Activated CD8-positive, alpha-beta memory T cell treated with anti-CD3 and anti-CD28 coated beads, Interleukin-2, amount 10 ng/mL, durations not matched to agents 7 days and 5 days (primary cell): ENCODE measurements around the gene KCNJ15. TPM values are rescaled to one million over a fixed set of nuclear protein-coding genes. Genes with fewer than 3 reads are reported as not detected.

Source experiments
- ATAC-seq: fragments of 150-1000 bp; cut with Tn5 transposase; one replicate; pipeline ENCODE4 v1.10.0; 2021; ENCODE audit warnings: moderate library complexity
- CTCF ChIA-PET: fragments of 350-600 bp; sonication (Branson Sonifier 250); formaldehyde crosslinking; loops from one replicate; lab custom pipeline; 2021; ENCODE audit warnings: antibody characterized with exemption; lab: Charles Lee
- DNase-seq: peaks from one replicate; pipeline ENCODE4 v3.0.0-alpha.2; 2020
- H3K27ac Mint-ChIP-seq: one replicate; pipeline ENCODE4 v1.8.0; 2021; ENCODE audit warnings: mild to moderate bottlenecking, mixed read lengths
- H3K27me3 Mint-ChIP-seq: one replicate; pipeline ENCODE4 v1.8.0; 2021; ENCODE audit warnings: mixed read lengths
- H3K36me3 Mint-ChIP-seq: one replicate; pipeline ENCODE4 v1.8.0; 2021; ENCODE audit warnings: mild to moderate bottlenecking, mixed read lengths
- H3K4me1 Mint-ChIP-seq: one replicate; pipeline ENCODE4 v1.8.0; 2021; ENCODE audit warnings: mixed read lengths
- H3K4me3 Mint-ChIP-seq: one replicate; pipeline ENCODE4 v1.8.0; 2021; ENCODE audit warnings: mild to moderate bottlenecking, moderate library complexity, mixed read lengths
- H3K9me3 Mint-ChIP-seq: one replicate; pipeline ENCODE4 v1.8.0; 2022; ENCODE audit warnings: low read depth, mixed read lengths
- total RNA-seq, 2 experiments: library from RNA; stranded (reverse); gene quantifications; one replicate each; pipeline ENCODE4 v1.2.3, GENCODE V29; 2021

Gene KCNJ15
- total RNA-seq, 2 experiments from 2014 or later, result not detected

GRCh38 chr21:38301321-38302214 is 44.8 kb downstream of the KCNJ15 start:
- H3K4me3 Mint-ChIP-seq, result no peak overlapping the region
- peaks cover 4% of the 10 kb centered on the region for H3K4me1 Mint-ChIP-seq
- no peak for DNase-seq
- ATAC-seq, result no peak
- H3K27me3 Mint-ChIP-seq, result no peaks in the 10 kb centered on the region
- H3K36me3 Mint-ChIP-seq, result no peaks in the 10 kb centered on the region
- H3K9me3 Mint-ChIP-seq, result no peaks in the 10 kb centered on the region
- no peak overlapping the region for H3K27ac Mint-ChIP-seq
- CTCF ChIA-PET, result no interaction called here

- ATAC-seq (no peak), DNase-seq (no peak)
- no peak overlapping the region for H3K27ac Mint-ChIP-seq
- no peak overlapping the region for H3K4me3 Mint-ChIP-seq
- no peaks in the 10 kb centered on the region for H3K9me3 Mint-ChIP-seq
- H3K27me3 Mint-ChIP-seq, result no peaks in the 10 kb centered on the region
- CTCF ChIA-PET, result no interaction called here
- no peaks in the 10 kb centered on the region for H3K36me3 Mint-ChIP-seq
- H3K4me1 Mint-ChIP-seq, result peaks cover 4% of the 10 kb centered on the region
Observed at GRCh38 chr21:38303300-38303699, 46.5 kb downstream of the KCNJ15 start.

- no peak for ATAC-seq
- Mint-ChIP-seq H3K9me3 (no peaks in the 10 kb centered on the region), H3K4me3 (no peak overlapping the region), H3K36me3 (no peaks in the 10 kb centered on the region), H3K27me3 (no peaks in the 10 kb centered on the region), H3K4me1 (no peaks in the 10 kb centered on the region), H3K27ac (no peak overlapping the region)
- no peak for DNase-seq
- CTCF ChIA-PET, result interaction anchor here (1.5 kb wide), 1 partner anchor 148 kb away, joined by 3 read pairs; no protein-coding TSS in a partner anchor
Observed at GRCh38 chr21:38306433-38307141, 49.8 kb downstream of the KCNJ15 start.

- CTCF ChIA-PET, result interaction anchor here (1.5 kb wide), 1 partner anchor 149 kb away, joined by 3 read pairs; no protein-coding TSS in a partner anchor
- H3K36me3 Mint-ChIP-seq, result no peaks in the 10 kb centered on the region
- DNase-seq (no peak), ATAC-seq (no peak)
- H3K27ac Mint-ChIP-seq, result no peak overlapping the region
- no peak overlapping the region for H3K4me3 Mint-ChIP-seq
- no peaks in the 10 kb centered on the region for H3K9me3 Mint-ChIP-seq
- no peaks in the 10 kb centered on the region for H3K27me3 Mint-ChIP-seq
- H3K4me1 Mint-ChIP-seq, result no peaks in the 10 kb centered on the region
Observed at GRCh38 chr21:38307771-38308531, 51.2 kb downstream of the KCNJ15 start.

GRCh38 chr21:38308532-38309119 is 51.8 kb downstream of the KCNJ15 start:
- CTCF ChIA-PET, result no interaction called here
- Mint-ChIP-seq H3K36me3 (no peaks in the 10 kb centered on the region), H3K9me3 (no peaks in the 10 kb centered on the region), H3K27ac (no peak overlapping the region), H3K27me3 (no peaks in the 10 kb centered on the region), H3K4me3 (no peak overlapping the region), H3K4me1 (no peaks in the 10 kb centered on the region)
- ATAC-seq, result no peak
- DNase-seq, result no peak

- DNase-seq (no peak), ATAC-seq (no peak)
- Mint-ChIP-seq H3K36me3 (no peaks in the 10 kb centered on the region), H3K9me3 (no peaks in the 10 kb centered on the region), H3K27ac (no peak overlapping the region), H3K4me1 (no peaks in the 10 kb centered on the region), H3K4me3 (no peak overlapping the region), H3K27me3 (no peaks in the 10 kb centered on the region)
- CTCF ChIA-PET, result no interaction called here
Observed at GRCh38 chr21:38310646-38311485, 54.1 kb downstream of the KCNJ15 start.

GRCh38 chr21:38311765-38312164 is 55.0 kb downstream of the KCNJ15 start:
- CTCF ChIA-PET, result no interaction called here
- DNase-seq (no peak), ATAC-seq (no peak)
- Mint-ChIP-seq H3K36me3 (no peaks in the 10 kb centered on the region), H3K4me1 (no peaks in the 10 kb centered on the region), H3K9me3 (no peaks in the 10 kb centered on the region), H3K27me3 (no peaks in the 10 kb centered on the region), H3K4me3 (no peak overlapping the region), H3K27ac (no peak overlapping the region)

GRCh38 chr21:38312822-38313221 is 56.0 kb downstream of the KCNJ15 start:
- H3K4me3 Mint-ChIP-seq, result no peak overlapping the region
- no peak for ATAC-seq
- H3K27me3 Mint-ChIP-seq, result no peaks in the 10 kb centered on the region
- no peak overlapping the region for H3K27ac Mint-ChIP-seq
- H3K36me3 Mint-ChIP-seq, result no peaks in the 10 kb centered on the region
- no peak for DNase-seq
- H3K9me3 Mint-ChIP-seq, result no peaks in the 10 kb centered on the region
- CTCF ChIA-PET, result no interaction called here
- no peaks in the 10 kb centered on the region for H3K4me1 Mint-ChIP-seq

GRCh38 chr21:38314558-38314957 is 57.8 kb downstream of the KCNJ15 start:
- no peaks in the 10 kb centered on the region for H3K4me1 Mint-ChIP-seq
- H3K9me3 Mint-ChIP-seq, result no peaks in the 10 kb centered on the region
- no peak for ATAC-seq
- no peak for DNase-seq
- no peak overlapping the region for H3K4me3 Mint-ChIP-seq
- CTCF ChIA-PET, result no interaction called here
- H3K27ac Mint-ChIP-seq, result no peak overlapping the region
- no peaks in the 10 kb centered on the region for H3K36me3 Mint-ChIP-seq
- no peaks in the 10 kb centered on the region for H3K27me3 Mint-ChIP-seq

GRCh38 chr21:38315122-38315521 is 58.3 kb downstream of the KCNJ15 start:
- H3K4me1 Mint-ChIP-seq, result no peaks in the 10 kb centered on the region
- H3K27me3 Mint-ChIP-seq, result no peaks in the 10 kb centered on the region
- no peaks in the 10 kb centered on the region for H3K9me3 Mint-ChIP-seq
- H3K36me3 Mint-ChIP-seq, result no peaks in the 10 kb centered on the region
- CTCF ChIA-PET, result no interaction called here
- no peak overlapping the region for H3K27ac Mint-ChIP-seq
- no peak overlapping the region for H3K4me3 Mint-ChIP-seq
- DNase-seq (no peak), ATAC-seq (no peak)

GRCh38 chr21:38319781-38320180 is 63.0 kb downstream of the KCNJ15 start:
- Mint-ChIP-seq H3K27ac (no peak overlapping the region), H3K36me3 (no peaks in the 10 kb centered on the region), H3K4me3 (no peak overlapping the region), H3K4me1 (no peaks in the 10 kb centered on the region), H3K27me3 (no peaks in the 10 kb centered on the region), H3K9me3 (no peaks in the 10 kb centered on the region)
- CTCF ChIA-PET, result no interaction called here
- ATAC-seq, result no peak
- DNase-seq, result no peak

- no peak overlapping the region for H3K4me3 Mint-ChIP-seq
- H3K4me1 Mint-ChIP-seq, result no peaks in the 10 kb centered on the region
- no peaks in the 10 kb centered on the region for H3K9me3 Mint-ChIP-seq
- ATAC-seq, result no peak
- CTCF ChIA-PET, result no interaction called here
- no peak for DNase-seq
- H3K36me3 Mint-ChIP-seq, result no peaks in the 10 kb centered on the region
- H3K27me3 Mint-ChIP-seq, result no peaks in the 10 kb centered on the region
- no peak overlapping the region for H3K27ac Mint-ChIP-seq
Observed at GRCh38 chr21:38321568-38321967, 64.8 kb downstream of the KCNJ15 start.
